ENCODE data around the gene SIL1. TPM values are rescaled to one million over a fixed set of nuclear protein-coding genes. Genes with fewer than 3 reads are reported as not detected.
"Not testable (repeated sequence)": the region's sequence is repeated elsewhere in the genome, so short reads cannot be mapped to it uniquely, and the experiment has no call there.

The SIL1 gene
- polyA plus RNA-seq, 4 donors: 21.6 to 68.2 (median 35.4) TPM

DNA sequence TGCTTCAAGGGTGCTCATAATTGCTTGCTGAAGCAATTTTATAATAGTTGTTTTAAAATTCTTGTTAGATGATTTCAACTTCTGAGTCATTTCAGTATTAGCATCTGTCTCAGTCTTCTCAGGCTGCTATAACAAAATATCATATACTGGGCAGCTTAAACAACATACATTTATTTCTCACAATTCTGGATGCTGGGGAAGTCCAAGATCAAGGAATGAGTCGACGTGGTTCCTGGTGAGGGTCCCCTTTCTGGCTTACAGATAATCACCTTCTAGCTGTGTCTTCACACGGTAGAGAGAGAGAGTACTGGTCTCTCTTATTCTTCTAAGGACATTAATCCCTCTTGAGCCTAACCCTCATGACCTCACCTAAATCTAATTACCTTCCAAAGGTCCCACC, 160.4 kb downstream of the SIL1 start:
- H3K4me3 ChIP-seq (ENCODE audit: low read depth in 1 of 3, low read length in 3 of 3): no peak overlapping the region
- DNase-seq: no peak
- H3K36me3 ChIP-seq (ENCODE audit: control insufficient read depth in 3 of 3, insufficient read depth in 2 of 3, low read depth in 1 of 3, low read length in 3 of 3): peaks cover 0 to 2% (median 0%) of the 10 kb centered on the region in 3 donors
- FAIRE-seq: no peak
- H3K4me1 ChIP-seq (ENCODE audit: control insufficient read depth in 3 of 3, insufficient read depth in 2 of 3, low read depth in 1 of 3, low read length in 2 of 3): no peaks in the 10 kb centered on the region
- H3K27ac ChIP-seq (ENCODE audit: low read depth in 1 of 3, low read length in 2 of 3): no peak overlapping the region
- H3K27me3 ChIP-seq (ENCODE audit: control insufficient read depth in 3 of 3, insufficient read depth in 3 of 3, low read length in 3 of 3): no peaks in the 10 kb centered on the region
- H3K9me3 ChIP-seq (ENCODE audit: control insufficient read depth in 2 of 2, insufficient read depth in 1 of 2, low read depth in 1 of 2, low read length in 1 of 2): peaks cover 0 to 4% of the 10 kb centered on the region in 2 donors
- 71 to 91% (median 88%) methylated on average over 3 of the region's 3 CpGs for WGBS, 3 donors

DNA sequence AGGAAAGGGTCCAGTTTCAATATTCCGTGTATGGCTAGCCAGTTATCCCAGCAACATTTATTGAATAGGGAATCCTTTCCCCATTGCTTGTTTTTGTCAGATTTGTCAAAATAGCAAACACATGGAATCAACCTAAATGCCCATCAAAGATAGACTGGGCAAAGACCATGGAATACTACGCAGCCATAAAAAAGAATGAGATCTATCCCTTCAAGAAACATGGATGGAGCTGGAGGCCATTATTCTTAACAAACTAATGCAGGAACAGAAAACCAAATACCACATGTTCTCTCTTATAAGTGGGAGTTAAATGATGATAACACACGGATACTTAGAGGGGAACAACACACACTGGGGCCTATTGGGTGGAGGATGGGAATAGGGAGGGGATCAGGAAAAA, 161.8 kb downstream of the SIL1 start:
- WGBS, 3 donors: 66 to 96% (median 85%) methylated on average over 3 of the region's 3 CpGs
- not testable (repeated sequence) for H3K27me3 ChIP-seq (ENCODE audit: control insufficient read depth in 3 of 3, insufficient read depth in 3 of 3, low read length in 3 of 3); H3K4me1 ChIP-seq (ENCODE audit: control insufficient read depth in 3 of 3, insufficient read depth in 2 of 3, low read depth in 1 of 3, low read length in 2 of 3); H3K27ac ChIP-seq (ENCODE audit: low read depth in 1 of 3, low read length in 2 of 3); FAIRE-seq; H3K4me3 ChIP-seq (ENCODE audit: low read depth in 1 of 3, low read length in 3 of 3); H3K9me3 ChIP-seq (ENCODE audit: control insufficient read depth in 2 of 2, insufficient read depth in 1 of 2, low read depth in 1 of 2, low read length in 1 of 2); DNase-seq; H3K36me3 ChIP-seq (ENCODE audit: control insufficient read depth in 3 of 3, insufficient read depth in 2 of 3, low read depth in 1 of 3, low read length in 3 of 3)

DNA sequence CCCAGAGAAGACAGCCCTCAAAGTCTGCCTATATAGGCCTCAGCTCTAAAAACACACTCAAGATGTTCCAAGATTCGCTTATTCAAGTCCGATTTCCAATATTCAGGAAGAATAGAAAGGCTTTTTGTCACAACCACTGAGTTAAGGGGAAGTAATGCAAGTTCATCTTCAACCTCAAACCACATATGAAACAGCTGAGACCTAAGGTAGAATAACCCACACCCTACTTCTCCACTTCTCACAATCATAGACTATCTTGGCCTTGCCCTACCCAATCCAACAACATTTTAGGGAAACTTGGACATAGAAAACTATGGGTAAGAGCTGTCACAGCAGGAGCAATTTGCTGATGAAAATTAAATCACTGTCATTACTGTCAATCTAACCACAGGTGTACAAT, 171.0 kb downstream of the SIL1 start:
- no peaks in the 10 kb centered on the region for H3K27me3 ChIP-seq (ENCODE audit: control insufficient read depth in 3 of 3, insufficient read depth in 3 of 3, low read length in 3 of 3)
- 90 to 100% (median 97%) methylated on average over 2 of the region's 2 CpGs for WGBS, 3 donors
- FAIRE-seq (no peak), DNase-seq (no peak)
- no peak overlapping the region for H3K27ac ChIP-seq (ENCODE audit: low read depth in 1 of 3, low read length in 2 of 3)
- no peaks in the 10 kb centered on the region for H3K9me3 ChIP-seq (ENCODE audit: control insufficient read depth in 2 of 2, insufficient read depth in 1 of 2, low read depth in 1 of 2, low read length in 1 of 2)
- no peak overlapping the region for H3K4me3 ChIP-seq (ENCODE audit: low read depth in 1 of 3, low read length in 3 of 3)
- H3K4me1 ChIP-seq (ENCODE audit: control insufficient read depth in 3 of 3, insufficient read depth in 2 of 3, low read depth in 1 of 3, low read length in 2 of 3): no peaks in the 10 kb centered on the region
- H3K36me3 ChIP-seq (ENCODE audit: control insufficient read depth in 3 of 3, insufficient read depth in 2 of 3, low read depth in 1 of 3, low read length in 3 of 3): peaks cover 0 to 14% (median 2%) of the 10 kb centered on the region in 3 donors

DNA sequence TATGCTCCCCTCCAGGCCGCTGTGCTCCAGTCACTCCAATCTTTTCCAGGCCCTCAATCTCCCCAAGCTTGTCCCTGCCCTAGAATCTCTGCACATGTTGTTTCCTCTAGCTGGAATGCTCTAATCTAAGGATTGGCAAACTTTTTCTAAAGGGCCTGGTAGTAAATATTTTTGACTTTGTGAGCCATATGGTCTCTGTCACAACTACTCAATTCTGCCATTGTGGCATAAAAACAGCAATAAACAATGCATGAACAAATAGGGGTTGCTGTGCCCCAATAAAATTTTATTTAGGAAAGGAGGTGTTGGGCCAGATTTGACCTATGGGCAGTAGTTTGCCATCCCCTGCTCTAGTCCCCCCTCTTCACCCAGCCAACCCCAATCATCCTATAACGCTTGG, 172.5 kb downstream of the SIL1 start:
- no peak for FAIRE-seq
- Histone ChIP-seq H3K36me3 (ENCODE audit: control insufficient read depth in 3 of 3, insufficient read depth in 2 of 3, low read depth in 1 of 3, low read length in 3 of 3) (peaks cover 0 to 17% (median 2%) of the 10 kb centered on the region in 3 donors), H3K4me1 (ENCODE audit: control insufficient read depth in 3 of 3, insufficient read depth in 2 of 3, low read depth in 1 of 3, low read length in 2 of 3) (no peaks in the 10 kb centered on the region), H3K27me3 (ENCODE audit: control insufficient read depth in 3 of 3, insufficient read depth in 3 of 3, low read length in 3 of 3) (no peaks in the 10 kb centered on the region), H3K9me3 (ENCODE audit: control insufficient read depth in 2 of 2, insufficient read depth in 1 of 2, low read depth in 1 of 2, low read length in 1 of 2) (no peaks in the 10 kb centered on the region), H3K4me3 (ENCODE audit: low read depth in 1 of 3, low read length in 3 of 3) (no peak overlapping the region), H3K27ac (ENCODE audit: low read depth in 1 of 3, low read length in 2 of 3) (no peak overlapping the region)
- DNase-seq: no peak
- WGBS, 3 donors: 50 to 94% (median 85%) methylated on average over 2 of the region's 2 CpGs

DNA sequence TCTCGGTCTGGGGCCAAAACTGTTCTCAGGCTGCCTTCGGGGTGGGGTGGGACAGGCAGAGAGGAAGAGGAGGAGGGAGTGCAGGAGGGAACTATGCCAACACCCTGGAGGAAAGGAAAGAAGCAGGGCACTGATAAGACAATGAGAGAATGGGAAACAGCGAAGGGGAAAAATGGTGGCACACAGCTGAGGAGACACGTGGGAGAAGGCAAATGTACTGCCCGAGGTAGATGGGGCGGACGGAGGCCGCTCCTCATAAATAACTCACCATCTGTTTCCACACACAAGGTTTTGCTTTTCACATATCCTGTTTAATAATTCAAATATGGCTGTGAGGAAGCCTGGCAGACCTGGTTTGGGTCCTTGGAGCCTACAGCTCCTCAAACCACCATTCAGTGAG, 174.9 kb downstream of the SIL1 start:
- no peak for FAIRE-seq
- H3K27ac ChIP-seq (ENCODE audit: low read depth in 1 of 3, low read length in 2 of 3): no peak overlapping the region
- H3K27me3 ChIP-seq (ENCODE audit: control insufficient read depth in 3 of 3, insufficient read depth in 3 of 3, low read length in 3 of 3): no peaks in the 10 kb centered on the region
- H3K4me1 ChIP-seq (ENCODE audit: control insufficient read depth in 3 of 3, insufficient read depth in 2 of 3, low read depth in 1 of 3, low read length in 2 of 3): no peaks in the 10 kb centered on the region
- H3K36me3 ChIP-seq (ENCODE audit: control insufficient read depth in 3 of 3, insufficient read depth in 2 of 3, low read depth in 1 of 3, low read length in 3 of 3): peaks cover 0 to 22% (median 11%) of the 10 kb centered on the region in 3 donors
- no peak overlapping the region for H3K4me3 ChIP-seq (ENCODE audit: low read depth in 1 of 3, low read length in 3 of 3)
- WGBS, 3 donors: 89 to 93% (median 89%) methylated on average over 8 of the region's 8 CpGs
- DNase-seq: no peak
- no peaks in the 10 kb centered on the region for H3K9me3 ChIP-seq (ENCODE audit: control insufficient read depth in 2 of 2, insufficient read depth in 1 of 2, low read depth in 1 of 2, low read length in 1 of 2)

DNA sequence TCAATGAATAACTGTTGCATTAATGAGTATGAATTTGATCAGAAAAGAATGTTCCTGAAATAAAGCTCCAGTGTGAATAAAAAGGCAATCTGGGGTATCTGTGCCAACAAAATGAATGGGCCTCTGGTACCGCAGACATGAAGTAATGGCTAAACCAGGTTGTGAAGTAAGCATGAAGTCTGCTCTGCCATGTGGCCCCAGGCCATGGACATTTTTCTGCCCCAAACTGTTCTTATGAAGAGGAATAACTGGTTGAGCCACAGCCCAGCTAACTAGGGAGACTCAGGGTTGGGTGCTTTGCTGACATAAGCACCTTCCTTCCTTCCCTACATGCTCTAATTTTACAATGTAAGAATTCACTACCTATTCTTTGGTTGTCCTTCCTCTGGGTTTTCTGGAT, 175.6 kb downstream of the SIL1 start:
- Histone ChIP-seq H3K27me3 (ENCODE audit: control insufficient read depth in 3 of 3, insufficient read depth in 3 of 3, low read length in 3 of 3) (no peaks in the 10 kb centered on the region), H3K27ac (ENCODE audit: low read depth in 1 of 3, low read length in 2 of 3) (no peak overlapping the region), H3K36me3 (ENCODE audit: control insufficient read depth in 3 of 3, insufficient read depth in 2 of 3, low read depth in 1 of 3, low read length in 3 of 3) (peaks cover 0 to 25% (median 11%) of the 10 kb centered on the region in 3 donors), H3K4me3 (ENCODE audit: low read depth in 1 of 3, low read length in 3 of 3) (no peak overlapping the region), H3K9me3 (ENCODE audit: control insufficient read depth in 2 of 2, insufficient read depth in 1 of 2, low read depth in 1 of 2, low read length in 1 of 2) (no peaks in the 10 kb centered on the region), H3K4me1 (ENCODE audit: control insufficient read depth in 3 of 3, insufficient read depth in 2 of 3, low read depth in 1 of 3, low read length in 2 of 3) (no peaks in the 10 kb centered on the region)
- 93 to 100% (median 95%) methylated on average over 1 of the region's 1 CpG for WGBS, 3 donors
- FAIRE-seq: no peak
- DNase-seq: no peak

DNA sequence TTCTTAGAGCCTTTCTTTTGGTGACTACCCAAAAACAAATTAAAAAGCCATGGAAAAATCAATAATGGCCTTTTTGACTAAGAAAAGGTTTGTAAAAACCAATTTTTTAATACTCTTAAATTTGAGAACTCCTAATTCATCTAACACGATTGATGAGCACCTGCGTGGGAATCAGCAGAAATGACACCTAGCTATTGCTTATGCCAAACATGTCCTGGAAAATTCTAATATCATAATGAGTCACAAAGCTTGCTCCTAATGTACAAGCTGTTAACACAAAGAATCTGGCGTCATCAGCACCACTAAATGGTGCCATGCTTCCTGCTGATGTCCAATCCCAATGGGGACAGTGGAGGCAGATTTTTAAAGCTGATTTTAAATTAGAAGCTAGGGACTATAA, 176.8 kb downstream of the SIL1 start:
- no peak overlapping the region for H3K4me3 ChIP-seq (ENCODE audit: low read depth in 1 of 3, low read length in 3 of 3)
- no peak overlapping the region for H3K27ac ChIP-seq (ENCODE audit: low read depth in 1 of 3, low read length in 2 of 3)
- H3K27me3 ChIP-seq (ENCODE audit: control insufficient read depth in 3 of 3, insufficient read depth in 3 of 3, low read length in 3 of 3): no peaks in the 10 kb centered on the region
- WGBS, 3 donors: 93 to 97% (median 96%) methylated on average over 3 of the region's 3 CpGs
- H3K4me1 ChIP-seq (ENCODE audit: control insufficient read depth in 3 of 3, insufficient read depth in 2 of 3, low read depth in 1 of 3, low read length in 2 of 3): no peaks in the 10 kb centered on the region
- peaks cover 0 to 24% (median 11%) of the 10 kb centered on the region in 3 donors for H3K36me3 ChIP-seq (ENCODE audit: control insufficient read depth in 3 of 3, insufficient read depth in 2 of 3, low read depth in 1 of 3, low read length in 3 of 3)
- FAIRE-seq: no peak
- no peaks in the 10 kb centered on the region for H3K9me3 ChIP-seq (ENCODE audit: control insufficient read depth in 2 of 2, insufficient read depth in 1 of 2, low read depth in 1 of 2, low read length in 1 of 2)
- no peak for DNase-seq

DNA sequence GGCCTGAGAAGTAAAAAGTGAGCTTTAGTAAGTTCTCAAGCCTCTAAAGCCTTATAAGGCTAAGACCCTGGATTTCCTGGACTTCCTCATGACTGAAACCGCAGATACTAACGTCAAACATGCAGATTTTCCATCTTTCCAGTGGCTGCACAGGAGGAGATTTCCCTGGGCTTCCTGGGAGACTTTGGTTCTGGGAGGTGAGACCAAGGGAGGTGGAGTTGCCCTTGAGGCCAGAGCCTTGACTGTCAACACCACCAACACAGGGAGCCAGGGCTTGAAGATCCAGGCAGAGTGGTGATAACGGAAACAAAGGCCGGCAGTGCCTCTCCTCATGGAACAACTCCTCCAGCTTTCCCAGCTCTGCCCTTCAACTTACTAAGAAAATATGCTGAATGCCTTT, 178.3 kb downstream of the SIL1 start:
- no peak for FAIRE-seq
- 68 to 94% (median 73%) methylated on average over 4 of the region's 4 CpGs for WGBS, 3 donors

DNA sequence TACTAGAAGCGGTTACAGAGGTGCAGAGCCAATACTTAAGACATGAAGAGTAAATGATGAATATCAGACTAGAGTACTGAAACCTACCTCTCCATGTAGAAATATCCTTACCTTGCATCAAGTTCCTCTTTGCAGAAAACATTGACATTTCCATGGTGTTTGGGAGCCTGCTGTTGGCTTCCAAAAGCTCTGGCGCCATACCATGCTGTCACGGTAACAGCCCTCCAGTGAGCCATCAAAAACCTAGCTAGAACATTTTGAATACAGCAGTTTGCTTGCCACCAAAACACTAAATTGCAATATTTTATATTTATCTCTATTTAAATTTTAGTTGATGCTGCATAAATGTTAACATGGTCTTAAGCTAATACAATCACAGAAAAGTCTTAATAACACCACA, 179.0 kb downstream of the SIL1 start:
- no peak for FAIRE-seq
- H3K36me3 ChIP-seq (ENCODE audit: control insufficient read depth in 3 of 3, insufficient read depth in 2 of 3, low read depth in 1 of 3, low read length in 3 of 3): peaks cover 0 to 21% (median 11%) of the 10 kb centered on the region in 3 donors

More for the DNA sequence above, 178.3 kb downstream of the SIL1 start:
- Histone ChIP-seq H3K9me3 (ENCODE audit: control insufficient read depth in 2 of 2, insufficient read depth in 1 of 2, low read depth in 1 of 2, low read length in 1 of 2) (no peaks in the 10 kb centered on the region), H3K27me3 (ENCODE audit: control insufficient read depth in 3 of 3, insufficient read depth in 3 of 3, low read length in 3 of 3) (no peaks in the 10 kb centered on the region), H3K36me3 (ENCODE audit: control insufficient read depth in 3 of 3, insufficient read depth in 2 of 3, low read depth in 1 of 3, low read length in 3 of 3) (peaks cover 0 to 21% (median 11%) of the 10 kb centered on the region in 3 donors), H3K27ac (ENCODE audit: low read depth in 1 of 3, low read length in 2 of 3) (no peak overlapping the region), H3K4me3 (ENCODE audit: low read depth in 1 of 3, low read length in 3 of 3) (no peak overlapping the region), H3K4me1 (ENCODE audit: control insufficient read depth in 3 of 3, insufficient read depth in 2 of 3, low read depth in 1 of 3, low read length in 2 of 3) (no peaks in the 10 kb centered on the region)
- no peak for DNase-seq

More for the DNA sequence above, 179.0 kb downstream of the SIL1 start:
- DNase-seq: no peak
- no peaks in the 10 kb centered on the region for H3K9me3 ChIP-seq (ENCODE audit: control insufficient read depth in 2 of 2, insufficient read depth in 1 of 2, low read depth in 1 of 2, low read length in 1 of 2)
- WGBS, 3 donors: 97 to 100% (median 97%) methylated on average over 3 of the region's 3 CpGs
- H3K4me3 ChIP-seq (ENCODE audit: low read depth in 1 of 3, low read length in 3 of 3): no peak overlapping the region
- no peak overlapping the region for H3K27ac ChIP-seq (ENCODE audit: low read depth in 1 of 3, low read length in 2 of 3)
- no peaks in the 10 kb centered on the region for H3K27me3 ChIP-seq (ENCODE audit: control insufficient read depth in 3 of 3, insufficient read depth in 3 of 3, low read length in 3 of 3)
- peaks cover 0 to 2% (median 0%) of the 10 kb centered on the region in 3 donors for H3K4me1 ChIP-seq (ENCODE audit: control insufficient read depth in 3 of 3, insufficient read depth in 2 of 3, low read depth in 1 of 3, low read length in 2 of 3)
